HG03442 (cell line): ENCODE results near the gene LCE7A.
A peak's percentile ranks its signal among the peaks of the same experiment; 100 is the strongest.

Experiments
- ATAC-seq: cut with Tn5 transposase; IDR thresholded peaks from one replicate; pipeline ENCODE4 v1.9.1; 2021; ENCODE audit warnings: mild to moderate bottlenecking, moderate library complexity; ENCODE audit not compliant: unreplicated experiment

Gene LCE7A, protein sequence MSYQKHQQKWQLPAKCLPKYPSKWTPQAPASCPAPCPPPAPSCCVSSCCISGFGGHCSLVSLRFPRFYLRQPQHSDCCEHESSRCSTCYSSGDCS

DNA sequence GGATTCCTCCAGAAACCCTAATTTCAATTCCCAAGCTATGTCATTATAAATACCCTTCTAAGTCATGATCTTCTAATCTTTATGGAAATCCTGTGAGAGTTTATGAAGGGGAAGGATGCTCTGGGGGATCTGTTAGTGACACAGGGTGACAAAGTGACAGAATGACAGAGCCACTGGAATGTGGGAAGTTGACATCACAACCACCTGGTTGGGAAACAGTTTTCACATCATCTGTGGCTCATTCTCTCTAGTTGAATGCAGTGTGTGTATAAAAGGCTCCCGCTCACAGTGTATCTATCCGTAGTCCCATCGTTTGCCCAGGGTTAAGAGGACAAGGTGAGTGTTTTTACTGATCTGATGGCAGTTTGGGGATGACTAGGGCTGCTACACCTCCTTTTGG, at the start of gene LCE7A:
LCE7A (plus strand) TSS at position 301 of the 400 bp plus-strand sequence. CDS start 702 bp downstream, outside the sequence.
- no peak for ATAC-seq

DNA sequence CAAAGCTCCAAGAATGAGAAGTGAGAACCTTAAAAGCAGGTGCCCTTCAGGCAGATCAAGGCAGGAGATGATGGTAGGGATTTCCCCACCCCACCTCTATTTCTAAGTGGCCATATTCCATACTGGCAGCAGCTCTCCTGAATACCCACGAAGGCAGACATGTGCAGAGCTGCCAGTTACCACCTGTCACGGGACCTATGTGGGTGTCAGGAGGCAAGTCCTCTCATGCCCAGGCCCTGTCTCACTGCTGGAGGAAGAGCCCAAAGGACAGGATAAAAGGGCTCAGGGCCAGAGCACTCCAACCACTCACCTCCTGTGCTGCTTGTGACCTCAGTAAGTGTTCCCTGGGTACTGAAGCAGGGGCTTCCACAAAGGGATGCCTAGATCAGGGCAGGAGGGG, 48.7 kb upstream of the LCE7A start:
- no peak for ATAC-seq

DNA sequence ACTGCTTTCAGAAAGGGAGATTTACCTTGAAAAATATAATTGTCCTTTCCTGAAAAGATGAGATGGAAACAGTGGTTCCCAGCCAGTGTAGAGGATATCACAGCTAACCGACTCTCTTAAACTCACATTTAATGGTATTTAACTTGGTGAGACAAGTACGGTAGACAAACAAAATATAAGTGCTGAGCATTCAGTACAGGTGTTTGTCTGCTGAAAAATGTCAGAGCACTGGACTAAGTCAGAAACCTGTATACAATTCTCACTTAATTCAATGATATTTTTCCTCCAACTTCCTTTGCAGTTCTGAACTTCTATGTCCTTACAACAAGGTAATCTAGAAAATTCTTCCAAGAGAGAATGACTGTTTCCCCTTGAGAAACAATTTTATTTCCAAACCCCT, 48.1 kb upstream of the LCE7A start, which contains the start of gene LCE1B:
LCE1B (plus strand) TSS at position 301 of the 400 bp plus-strand sequence. CDS start 476 bp downstream, outside the sequence.
- ATAC-seq, result no peak

DNA sequence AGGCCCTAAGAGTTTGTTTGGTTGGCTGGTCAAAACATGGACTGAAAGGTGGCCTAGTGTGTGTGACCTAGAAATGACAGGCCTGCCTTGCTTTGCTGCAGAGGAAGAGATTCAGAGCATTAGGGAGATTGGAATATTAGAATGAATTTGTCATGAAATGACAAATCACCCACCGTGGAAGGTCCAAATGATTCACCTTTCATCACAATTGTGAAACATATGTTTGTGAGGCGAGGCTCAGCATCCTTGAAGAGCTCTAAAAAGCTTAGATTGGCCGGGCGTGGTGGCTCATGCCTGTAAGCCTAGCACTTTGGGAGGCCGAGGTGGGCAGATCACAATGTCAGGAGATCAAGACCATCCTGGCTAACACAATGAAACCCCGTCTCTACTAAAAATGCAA, 42.5 kb upstream of the LCE7A start:
- no peak for ATAC-seq

DNA sequence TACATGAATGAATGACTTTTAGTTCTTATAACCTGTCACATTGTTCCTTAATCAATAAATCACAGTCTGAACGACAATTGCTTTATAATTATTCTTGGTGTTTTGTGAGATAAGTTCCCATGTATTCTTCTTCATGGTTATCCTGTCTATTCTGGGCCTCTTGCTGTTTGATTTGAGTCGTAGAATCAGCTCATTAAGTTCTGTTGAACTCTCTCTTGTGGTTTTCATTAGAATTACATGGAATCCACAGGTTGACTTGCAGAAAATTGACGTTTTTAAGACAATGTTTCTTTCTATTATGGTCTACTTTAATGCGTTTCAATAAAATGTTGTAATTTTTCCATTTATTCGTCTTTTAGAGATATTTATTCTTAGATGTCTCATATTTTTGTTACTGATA, 36.5 kb upstream of the LCE7A start:
- ATAC-seq, result no peak

DNA sequence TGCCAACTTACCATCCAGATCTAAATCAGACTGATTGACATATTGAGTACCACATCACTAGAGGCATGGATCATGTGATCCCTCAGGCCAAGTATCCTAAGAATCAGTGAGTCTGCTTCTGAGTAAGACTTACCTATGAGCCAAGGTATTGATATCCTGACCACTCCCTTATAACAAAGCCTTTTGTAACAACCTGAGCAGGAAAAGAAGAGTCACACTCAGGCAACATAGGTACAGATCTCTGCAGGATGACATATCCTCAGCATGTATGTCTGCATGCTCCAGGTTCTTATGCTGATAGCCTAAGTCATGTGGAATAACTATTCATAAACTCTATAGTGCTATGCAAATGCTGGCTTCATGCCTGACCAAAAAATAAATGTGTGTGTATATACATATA, 34.8 kb upstream of the LCE7A start:
- ATAC-seq, result no peak

DNA sequence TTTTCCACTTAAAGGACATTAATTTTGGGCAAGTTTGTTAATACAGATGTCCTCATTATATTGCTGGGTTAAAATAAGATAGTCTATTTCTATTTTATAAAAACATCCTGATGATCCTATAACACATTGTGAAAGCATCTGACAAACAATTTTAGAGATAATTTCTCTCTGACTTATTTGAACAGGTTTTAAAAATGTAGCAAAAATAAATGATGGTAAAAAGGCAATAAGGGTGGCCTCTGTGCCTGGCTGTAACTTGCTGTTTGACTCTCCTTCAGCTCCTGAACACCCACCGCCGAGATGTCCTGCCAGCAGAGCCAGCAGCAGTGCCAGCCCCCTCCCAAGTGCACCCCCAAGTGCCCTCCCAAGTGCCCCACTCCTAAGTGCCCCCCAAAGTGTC, 32.6 kb upstream of the LCE7A start, which contains the start of gene LCE1A:
LCE1A (plus strand) TSS at position 301 of the 400 bp plus-strand sequence; CDS start at position 301, 0 bp downstream.
- no peak for ATAC-seq

DNA sequence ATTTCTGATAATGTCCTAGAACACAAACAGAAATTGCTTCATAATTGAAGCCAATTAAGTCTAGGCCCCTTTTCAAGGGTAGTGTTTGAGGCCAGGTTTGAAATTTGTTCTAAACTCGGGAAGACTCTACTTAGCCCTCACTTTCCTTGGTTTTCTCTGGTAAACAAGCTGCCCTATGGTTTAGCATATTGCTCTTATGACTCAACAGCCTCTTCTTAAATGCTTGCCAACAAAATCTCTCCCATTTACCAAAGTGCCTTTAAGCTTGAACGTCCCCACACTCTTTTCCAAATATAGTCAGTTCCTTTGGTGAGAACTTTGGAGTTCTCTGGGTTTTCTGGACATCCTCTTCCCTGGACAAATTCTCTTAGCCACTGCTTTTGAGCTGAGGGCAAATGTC, 22.9 kb upstream of the LCE7A start:
- ATAC-seq, result no peak

DNA sequence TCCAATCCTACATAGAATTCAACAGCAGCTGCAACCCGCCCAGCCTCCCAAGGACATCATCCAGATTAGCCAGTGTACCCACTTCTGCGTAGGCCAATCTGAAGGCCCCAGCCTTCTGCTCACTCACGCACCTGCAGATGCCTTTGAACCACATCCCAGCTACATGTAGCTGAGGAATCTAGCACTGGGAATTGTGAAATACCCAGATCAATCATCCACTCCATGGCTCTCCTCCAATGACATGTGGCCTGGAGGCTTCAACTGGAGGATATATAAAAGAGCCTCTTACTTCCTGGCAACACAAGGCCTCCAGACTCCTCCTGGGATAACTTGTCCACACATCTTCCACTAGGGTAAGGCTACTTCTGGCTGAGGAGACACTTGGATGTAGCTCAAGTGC, 17.2 kb upstream of the LCE7A start, which contains the start of gene LCE6A:
LCE6A (plus strand) TSS at position 301 of the 400 bp plus-strand sequence. CDS start 665 bp downstream, outside the sequence.
- ATAC-seq, result no peak

DNA sequence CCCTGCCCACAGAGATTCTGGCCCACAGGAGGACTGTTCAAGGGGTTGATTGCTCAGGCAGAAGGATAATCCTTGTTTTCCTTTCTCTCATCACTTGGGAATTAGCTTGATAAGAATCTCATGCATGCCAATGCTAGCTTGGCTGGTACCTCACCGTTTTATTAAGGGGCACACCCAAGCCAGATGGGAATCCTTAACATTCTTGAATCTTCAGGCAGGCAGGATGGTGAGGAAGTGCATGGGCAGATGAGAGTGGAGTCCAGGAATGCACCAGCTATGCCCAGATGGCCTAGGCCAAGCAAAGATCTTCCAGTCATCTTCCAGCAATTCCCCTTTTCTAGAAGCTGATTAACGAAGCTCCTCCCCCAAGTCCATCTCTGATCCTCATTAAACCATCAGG, 4.1 kb upstream of the LCE7A start:
- no peak for ATAC-seq

DNA sequence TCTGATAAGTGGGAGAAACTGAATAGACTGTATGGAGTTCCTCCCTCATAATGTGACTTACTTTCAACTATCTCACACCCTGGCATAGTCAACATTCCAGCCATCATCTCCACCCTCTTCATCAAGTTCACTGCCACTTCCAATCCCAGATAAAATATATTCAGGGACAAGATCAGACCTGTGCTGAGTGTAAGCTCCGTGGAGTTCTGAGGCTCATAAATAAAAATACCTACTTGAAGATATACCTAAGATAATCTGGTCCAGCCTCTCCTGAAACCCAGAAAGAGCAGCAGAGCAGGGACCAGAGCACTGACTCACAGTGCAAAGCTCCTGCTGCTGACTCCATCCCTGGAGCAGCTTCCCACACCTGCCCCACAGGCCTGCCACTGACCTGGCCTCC, 1.7 kb upstream of the LCE7A start:
- ATAC-seq, result no peak

DNA sequence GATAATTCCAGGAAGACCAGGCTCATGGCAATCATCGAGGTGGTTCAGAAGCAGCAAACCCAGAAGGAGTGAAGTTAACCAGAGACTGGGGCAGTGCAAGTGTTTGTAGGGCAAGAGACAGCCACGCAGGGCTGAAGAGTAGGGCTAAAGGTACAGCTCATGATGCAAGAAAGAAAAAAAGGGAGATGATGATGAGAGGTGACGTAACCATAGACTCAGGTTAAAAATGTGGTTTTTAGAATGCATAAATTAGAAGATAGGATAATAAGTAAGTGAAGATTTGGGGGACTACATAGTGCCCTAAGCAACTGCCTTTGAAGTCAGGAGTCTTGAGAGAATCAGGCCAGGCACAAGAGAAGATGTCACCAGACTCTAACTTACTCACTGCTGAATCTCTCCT, 333 bp downstream of the LCE7A start:
- ATAC-seq, result no peak

DNA sequence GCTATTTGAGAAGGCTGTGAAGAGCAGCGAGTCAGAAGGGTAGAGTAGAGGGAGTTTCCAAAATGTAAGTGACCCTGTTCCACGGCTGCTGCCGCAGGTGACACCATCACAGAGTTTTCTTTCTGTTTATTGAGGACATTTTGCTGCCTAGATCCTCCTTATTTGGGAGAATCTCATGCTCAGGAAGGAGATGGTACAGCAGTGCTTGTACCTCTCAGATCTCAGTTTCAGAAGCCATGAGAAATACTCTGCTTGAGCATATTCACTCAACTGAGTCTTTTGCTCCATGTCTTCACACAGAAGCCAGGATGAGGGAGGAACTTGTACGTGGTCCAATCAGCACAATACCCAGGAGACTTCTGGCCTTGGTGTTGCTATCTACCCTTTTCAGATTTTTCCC, 1.6 kb downstream of the LCE7A start:
- no peak for ATAC-seq

DNA sequence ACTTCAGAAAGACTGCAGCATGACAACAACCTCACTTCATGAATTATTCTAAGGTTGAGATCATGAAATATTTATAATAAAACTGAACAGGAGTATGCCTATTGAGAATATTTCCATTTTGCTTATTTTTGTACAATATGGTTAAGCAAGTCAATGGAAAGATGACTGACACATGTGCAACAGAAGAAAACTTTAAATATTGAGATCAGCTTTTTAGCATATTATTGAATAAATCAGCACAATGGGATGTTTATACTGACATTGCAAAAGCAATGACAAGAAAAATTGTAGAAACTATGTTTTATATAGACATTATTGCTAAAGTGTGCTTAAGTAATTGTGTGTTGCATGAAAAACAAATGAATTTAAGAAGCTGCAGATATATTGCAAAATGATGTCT, 4.6 kb downstream of the LCE7A start:
- ATAC-seq, result no peak

DNA sequence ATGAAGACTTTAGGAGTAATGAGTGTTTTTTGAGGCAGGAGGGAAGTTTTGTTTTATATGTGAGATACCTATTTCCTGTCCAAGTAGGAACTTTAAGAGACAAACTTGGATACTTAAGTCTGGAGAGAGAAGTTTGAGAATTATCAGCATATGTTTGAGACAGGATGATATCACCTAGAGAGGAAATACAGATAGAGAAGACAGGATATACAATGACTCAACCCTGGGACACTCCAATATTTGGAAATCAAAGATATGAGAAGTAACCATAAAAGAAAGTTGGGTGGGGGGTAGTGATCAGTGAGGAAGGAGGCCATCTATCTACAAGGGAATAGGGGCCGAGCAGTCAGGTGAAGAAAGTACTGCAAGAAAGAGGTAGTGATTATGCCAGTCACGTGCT, 6.5 kb downstream of the LCE7A start:
- no peak for ATAC-seq

DNA sequence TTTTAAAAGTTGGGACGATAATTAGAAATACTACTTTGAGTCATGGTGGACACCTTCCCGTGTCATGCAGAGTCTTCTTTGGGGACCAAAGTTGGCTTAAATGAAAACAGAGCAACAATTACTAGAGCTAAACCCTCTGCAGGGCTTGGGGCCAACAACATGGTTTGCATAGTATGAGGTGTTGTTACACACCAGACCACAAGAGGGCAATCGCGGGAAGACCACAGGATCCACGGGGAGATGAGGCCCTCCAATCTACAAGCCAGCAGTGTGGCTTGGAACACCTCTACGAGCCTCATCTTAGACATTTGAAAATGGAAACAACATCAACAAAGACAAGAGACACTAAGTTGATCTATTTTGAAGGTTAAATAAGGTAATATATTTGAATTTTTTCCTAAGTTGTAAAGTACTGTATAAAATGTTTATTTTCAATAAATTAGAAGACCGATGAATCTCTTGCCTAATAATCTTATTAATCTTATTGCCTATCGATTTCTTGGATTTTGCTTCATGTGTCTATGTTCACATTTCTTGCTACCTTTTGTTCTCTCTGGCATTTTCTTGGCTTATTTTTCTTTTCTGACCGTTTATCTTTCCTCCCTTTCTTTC, 10.1 kb downstream of the LCE7A start:
- ATAC-seq, result peak; percentile 55

DNA sequence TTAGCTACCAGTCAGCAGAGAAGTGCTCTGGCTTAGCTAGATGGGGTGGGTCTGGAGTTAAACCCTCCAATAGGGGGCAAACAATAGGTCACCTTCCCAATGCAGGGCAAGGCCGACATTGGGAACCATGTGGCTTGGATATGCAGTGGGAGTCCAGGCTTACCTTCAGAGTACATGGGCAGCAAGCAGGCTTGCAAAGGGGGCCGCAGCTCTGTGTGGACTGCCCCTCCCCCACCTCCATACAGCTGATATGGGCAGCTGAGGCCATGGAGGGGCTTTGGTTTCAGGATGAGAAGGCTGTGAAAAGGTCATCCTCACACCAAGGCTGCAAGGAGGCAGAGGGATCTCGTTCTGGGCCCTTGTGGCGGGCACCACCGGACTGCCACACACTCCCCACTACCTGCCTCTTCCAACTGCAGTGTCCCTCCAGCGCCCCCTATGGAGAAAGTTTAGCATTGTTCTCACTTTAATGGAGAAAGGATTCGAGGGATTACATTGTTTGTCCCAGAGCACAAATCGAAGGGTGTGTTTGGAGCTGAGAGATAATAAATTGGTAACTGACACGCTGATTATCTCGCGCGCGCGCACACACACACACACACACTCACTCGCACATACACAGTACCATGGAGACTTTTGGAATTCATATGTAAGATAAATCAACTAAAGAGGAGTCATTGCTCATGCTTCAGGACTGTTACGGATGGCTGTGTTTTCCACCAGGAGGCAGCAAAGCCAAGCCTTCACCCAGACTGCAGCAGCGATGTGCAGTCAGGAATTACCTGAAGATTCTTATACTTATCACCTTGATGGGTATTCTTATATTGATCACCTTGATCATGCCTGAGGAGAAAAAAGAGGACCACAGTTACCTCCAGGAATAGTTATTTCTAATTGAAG, 11.3 kb downstream of the LCE7A start:
- no peak for ATAC-seq

DNA sequence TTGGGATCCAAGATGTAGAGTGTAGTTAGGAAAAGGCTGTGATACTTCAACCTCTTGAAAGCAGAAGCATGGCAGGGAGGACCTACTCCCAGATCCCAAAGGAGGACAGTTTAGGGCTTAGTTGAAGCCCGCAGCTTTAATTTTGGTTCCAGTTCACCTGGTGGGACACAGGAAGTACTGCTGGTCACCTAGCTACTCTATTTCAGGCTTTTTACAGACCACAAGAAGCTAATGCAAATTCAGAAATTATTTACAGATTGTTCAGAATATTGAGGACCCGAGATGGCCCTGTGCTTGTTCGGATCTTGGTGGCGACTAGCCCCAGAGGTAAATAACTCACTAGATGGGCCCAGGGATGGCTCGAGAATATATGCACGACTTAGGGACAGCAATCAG, 11.9 kb downstream of the LCE7A start:
- ATAC-seq, result no peak

DNA sequence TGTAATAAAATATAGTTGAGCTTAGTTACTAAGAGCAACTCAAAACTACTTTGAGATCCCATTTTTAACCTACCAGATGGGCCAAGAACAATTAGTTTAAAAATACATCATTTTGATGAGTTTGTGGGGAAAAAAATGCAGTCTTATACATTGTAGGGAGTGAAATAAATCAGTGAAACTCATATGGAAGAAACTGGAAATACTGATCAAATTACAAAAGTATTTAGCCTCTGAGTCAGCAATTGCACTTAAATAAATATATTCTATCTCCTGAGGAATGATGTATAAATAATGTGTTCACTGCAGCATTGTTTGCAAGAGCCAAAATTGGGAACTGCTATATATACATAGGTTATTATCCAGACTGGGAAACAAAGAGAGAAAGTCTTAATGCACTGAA, 13.7 kb downstream of the LCE7A start:
- ATAC-seq, result no peak

DNA sequence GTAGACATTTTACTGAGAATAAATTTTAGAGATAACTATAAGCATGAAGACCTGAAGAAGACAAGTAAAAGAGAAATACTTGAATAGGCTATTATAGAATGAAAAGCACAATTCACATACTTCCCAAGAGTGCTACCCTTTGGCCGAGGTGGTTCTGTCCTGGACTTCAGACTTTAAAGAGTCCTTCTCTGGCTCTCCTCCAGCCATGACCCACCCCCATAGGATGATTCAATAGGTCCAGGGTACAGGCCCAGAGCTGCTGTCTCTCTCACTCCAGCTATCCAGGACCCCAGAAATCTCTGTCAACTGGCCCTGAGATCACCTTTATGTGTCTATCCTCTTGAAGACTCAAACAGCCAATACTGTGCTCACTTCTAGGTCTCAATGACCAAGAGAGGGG, 17.0 kb downstream of the LCE7A start:
- no peak for ATAC-seq

DNA sequence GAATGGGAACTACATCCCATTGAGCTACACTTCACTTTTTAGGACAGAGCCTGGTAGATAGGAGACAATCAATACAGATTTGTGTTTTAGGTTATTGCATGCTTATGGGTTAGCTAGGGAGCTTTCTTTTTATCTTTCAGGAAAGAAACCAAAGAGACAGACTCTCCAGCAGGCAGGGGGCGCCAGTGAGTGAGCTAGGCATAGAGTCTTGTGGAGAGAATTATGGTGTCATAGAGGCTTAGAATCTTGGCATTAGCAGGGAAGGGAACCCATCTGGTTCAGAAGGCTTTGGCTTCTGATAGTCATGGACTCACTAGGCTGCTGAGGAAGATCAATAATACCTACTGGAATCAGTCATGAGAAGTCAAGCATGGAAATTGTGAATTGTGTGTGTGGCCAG, 18.2 kb downstream of the LCE7A start, which contains the start of gene SMCP:
SMCP (plus strand) TSS at position 281 of the 400 bp plus-strand sequence. CDS start 6,101 bp downstream, outside the sequence.
- ATAC-seq, result no peak
